ENCODE results near the gene ZNF672.
"Not testable (repeated sequence)": the region's sequence is repeated elsewhere in the genome, so short reads cannot be mapped to it uniquely, and the experiment has no call there.

The ZNF672 gene

DNA sequence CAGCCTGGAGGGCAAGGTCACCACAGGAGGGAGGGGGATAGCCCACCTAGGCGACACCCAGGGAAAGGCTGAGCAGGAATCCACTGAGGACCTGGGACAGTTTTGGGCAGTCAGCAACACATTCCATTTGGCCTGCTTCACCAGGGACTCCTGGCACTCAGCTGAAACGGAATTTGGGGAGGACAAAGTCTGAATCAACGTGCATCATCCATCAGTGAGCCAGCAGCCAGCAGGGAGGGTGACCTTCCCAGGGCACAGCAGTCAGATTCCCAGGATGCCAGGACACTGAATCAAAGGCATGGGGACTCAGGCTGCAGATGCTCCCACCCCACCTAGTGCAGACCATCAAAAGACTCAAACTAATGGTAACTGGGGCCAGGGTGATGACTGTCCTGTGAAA is 16.9 kb upstream of the ZNF672 start:
- Mint-ChIP-seq H3K27me3 (ENCODE audit: low read depth) (no peaks in the 10 kb centered on the region), H3K27ac (no peak overlapping the region)

GRCh38 chr1:248821641-248822040 is 16.4 kb upstream of the ZNF672 start:
- Mint-ChIP-seq H3K27ac (no peak overlapping the region), H3K27me3 (ENCODE audit: low read depth) (no peaks in the 10 kb centered on the region), H3K9me3 (no peaks in the 10 kb centered on the region), H3K36me3 (ENCODE audit: low read depth) (peaks cover 35% of the 10 kb centered on the region), H3K4me3 (no peak overlapping the region), H3K4me1 (ENCODE audit: low read depth) (peaks cover 64% of the 10 kb centered on the region)

More for the DNA sequence above, 16.9 kb upstream of the ZNF672 start:
- H3K4me3 Mint-ChIP-seq, result no peak overlapping the region
- no peaks in the 10 kb centered on the region for H3K9me3 Mint-ChIP-seq
- peaks cover 67% of the 10 kb centered on the region for H3K4me1 Mint-ChIP-seq (ENCODE audit: low read depth)
- H3K36me3 Mint-ChIP-seq (ENCODE audit: low read depth), result peaks cover 35% of the 10 kb centered on the region

DNA sequence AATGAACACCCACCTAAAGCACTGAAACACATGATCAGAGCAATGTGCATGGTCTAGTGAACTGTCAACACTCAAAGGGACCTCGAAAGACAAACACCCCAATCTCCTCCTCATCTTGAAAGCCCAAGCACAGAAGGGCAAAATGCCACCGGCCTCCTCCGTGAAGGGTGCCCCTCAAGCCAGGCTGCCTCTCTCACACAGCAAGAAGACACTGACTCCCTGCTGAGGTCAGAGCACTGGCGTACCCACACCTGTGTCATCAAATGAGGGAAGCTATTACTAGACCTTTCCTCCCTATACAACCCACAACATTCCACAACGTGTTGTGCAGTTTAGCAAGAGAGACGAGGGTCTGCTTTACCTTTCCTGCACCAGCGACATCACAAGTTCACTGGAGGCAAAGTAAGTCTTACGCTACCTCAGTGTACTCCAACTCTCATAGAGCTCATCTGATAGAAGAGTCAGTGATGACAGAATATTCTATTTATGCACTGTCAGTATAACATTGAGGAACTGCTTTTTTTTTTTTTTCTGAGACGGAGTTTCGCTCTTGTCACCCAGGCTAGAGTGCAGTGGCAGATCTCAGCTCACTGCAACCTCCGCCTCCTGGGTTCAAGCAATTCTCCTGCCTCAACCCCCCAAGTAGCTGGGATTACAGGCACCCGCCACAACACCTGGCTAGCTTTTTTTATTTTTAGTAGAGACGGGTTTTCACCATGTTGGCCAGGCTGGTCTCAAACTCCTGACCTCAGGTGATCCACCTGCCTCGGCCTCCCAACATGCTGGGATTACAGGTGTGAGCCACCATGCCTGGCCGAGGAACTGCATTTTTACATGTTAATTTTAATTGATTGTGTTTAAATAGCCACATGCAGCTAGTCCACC is 15.6 kb upstream of the ZNF672 start:
- Mint-ChIP-seq H3K36me3 (ENCODE audit: low read depth) (peaks cover 34% of the 10 kb centered on the region), H3K4me1 (ENCODE audit: low read depth) (peaks cover 61% of the 10 kb centered on the region), H3K27ac (no peak overlapping the region), H3K9me3 (no peaks in the 10 kb centered on the region), H3K4me3 (no peak overlapping the region), H3K27me3 (ENCODE audit: low read depth) (no peaks in the 10 kb centered on the region)

DNA sequence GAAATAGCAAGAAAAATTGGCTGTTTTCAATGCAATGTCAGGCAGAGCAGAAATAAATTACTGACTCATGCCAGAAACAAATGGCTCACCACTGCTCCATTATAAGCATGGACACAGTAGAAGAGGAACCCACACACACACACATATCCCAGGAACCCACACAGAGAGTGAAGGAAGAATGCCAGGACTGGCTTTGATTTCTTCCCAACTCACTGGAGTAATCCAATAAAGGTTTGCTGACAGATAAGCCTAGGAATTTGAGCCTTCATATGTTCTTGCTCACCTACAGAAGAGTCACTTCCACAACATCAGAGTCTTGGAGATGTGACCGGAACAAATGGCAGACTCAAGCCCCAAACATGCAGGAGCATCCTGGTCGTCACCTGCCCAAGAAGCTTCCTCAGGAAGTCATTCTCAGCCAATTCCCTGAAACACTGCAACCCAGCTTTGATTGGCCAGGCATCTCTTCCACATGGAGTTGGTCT is 14.5 kb upstream of the ZNF672 start:
- Mint-ChIP-seq H3K36me3 (ENCODE audit: low read depth) (peaks cover 34% of the 10 kb centered on the region), H3K27me3 (ENCODE audit: low read depth) (no peaks in the 10 kb centered on the region), H3K4me3 (peak overlapping the region; percentile 37), H3K9me3 (no peaks in the 10 kb centered on the region), H3K27ac (peak overlapping the region; percentile 50), H3K4me1 (ENCODE audit: low read depth) (peaks cover 57% of the 10 kb centered on the region)

- no peaks in the 10 kb centered on the region for H3K27me3 Mint-ChIP-seq (ENCODE audit: low read depth)
- no peaks in the 10 kb centered on the region for H3K9me3 Mint-ChIP-seq
- H3K36me3 Mint-ChIP-seq (ENCODE audit: low read depth), result peaks cover 29% of the 10 kb centered on the region
- H3K4me1 Mint-ChIP-seq (ENCODE audit: low read depth), result peaks cover 51% of the 10 kb centered on the region
- peak overlapping the region; percentile 50 for H3K27ac Mint-ChIP-seq
- peak overlapping the region; percentile 98 for H3K4me3 Mint-ChIP-seq
Observed at GRCh38 chr1:248824301-248824700, 13.7 kb upstream of the ZNF672 start.

GRCh38 chr1:248824701-248825100 is 13.3 kb upstream of the ZNF672 start:
- peaks cover 29% of the 10 kb centered on the region for H3K36me3 Mint-ChIP-seq (ENCODE audit: low read depth)
- no peaks in the 10 kb centered on the region for H3K27me3 Mint-ChIP-seq (ENCODE audit: low read depth)
- no peaks in the 10 kb centered on the region for H3K9me3 Mint-ChIP-seq
- peaks cover 51% of the 10 kb centered on the region for H3K4me1 Mint-ChIP-seq (ENCODE audit: low read depth)
- H3K27ac Mint-ChIP-seq, result peak overlapping the region; percentile 99
- H3K4me3 Mint-ChIP-seq, result peak overlapping the region; percentile 98

DNA sequence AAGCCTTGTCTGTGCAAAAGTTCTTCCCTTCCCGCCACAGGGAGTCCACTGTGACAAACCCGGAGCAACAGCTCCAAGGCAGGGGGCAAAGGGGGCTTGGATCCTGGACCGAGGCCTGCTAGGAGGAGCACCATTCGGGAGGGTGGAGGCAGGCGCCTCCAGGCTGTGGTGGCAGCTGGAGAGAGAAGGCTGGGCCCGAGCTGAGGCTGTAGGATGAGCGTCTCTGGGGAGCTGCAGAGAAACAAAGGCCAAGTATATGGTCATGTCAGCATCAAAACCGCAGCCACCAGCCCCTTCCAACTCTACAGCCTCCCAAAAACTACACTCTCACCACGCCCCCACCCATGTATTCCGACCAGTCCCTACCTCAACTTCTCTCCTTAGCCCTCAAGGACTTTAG is 12.9 kb upstream of the ZNF672 start:
- H3K9me3 Mint-ChIP-seq, result no peaks in the 10 kb centered on the region
- H3K36me3 Mint-ChIP-seq (ENCODE audit: low read depth), result peaks cover 27% of the 10 kb centered on the region
- no peaks in the 10 kb centered on the region for H3K27me3 Mint-ChIP-seq (ENCODE audit: low read depth)
- peak overlapping the region; percentile 98 for H3K4me3 Mint-ChIP-seq
- peaks cover 48% of the 10 kb centered on the region for H3K4me1 Mint-ChIP-seq (ENCODE audit: low read depth)
- peak overlapping the region; percentile 99 for H3K27ac Mint-ChIP-seq

- peaks cover 23% of the 10 kb centered on the region for H3K36me3 Mint-ChIP-seq (ENCODE audit: low read depth)
- no peaks in the 10 kb centered on the region for H3K27me3 Mint-ChIP-seq (ENCODE audit: low read depth)
- no peaks in the 10 kb centered on the region for H3K9me3 Mint-ChIP-seq
- peaks cover 44% of the 10 kb centered on the region for H3K4me1 Mint-ChIP-seq (ENCODE audit: low read depth)
- H3K4me3 Mint-ChIP-seq, result peak overlapping the region; percentile 98
- peak overlapping the region; percentile 99 for H3K27ac Mint-ChIP-seq
Observed at GRCh38 chr1:248825573-248825908, 12.5 kb upstream of the ZNF672 start.

- Mint-ChIP-seq H3K27me3 (ENCODE audit: low read depth) (peaks cover 2% of the 10 kb centered on the region), H3K36me3 (ENCODE audit: low read depth) (peaks cover 22% of the 10 kb centered on the region), H3K27ac (peak within 1 kb of the TSS; percentile 99), H3K4me3 (peak within 1 kb of the TSS; percentile 98), H3K9me3 (no peaks in the 10 kb centered on the region), H3K4me1 (ENCODE audit: low read depth) (peaks cover 38% of the 10 kb centered on the region)
Observed at GRCh38 chr1:248825909-248826760, 11.9 kb upstream of the ZNF672 start, which contains the start of gene SH3BP5L. SH3BP5L (minus strand) TSS chr1:248825915; CDS start chr1:248824935, 980 bp downstream.

GRCh38 chr1:248828845-248829244 is 9.2 kb upstream of the ZNF672 start:
- H3K27ac Mint-ChIP-seq, result no peak overlapping the region

DNA sequence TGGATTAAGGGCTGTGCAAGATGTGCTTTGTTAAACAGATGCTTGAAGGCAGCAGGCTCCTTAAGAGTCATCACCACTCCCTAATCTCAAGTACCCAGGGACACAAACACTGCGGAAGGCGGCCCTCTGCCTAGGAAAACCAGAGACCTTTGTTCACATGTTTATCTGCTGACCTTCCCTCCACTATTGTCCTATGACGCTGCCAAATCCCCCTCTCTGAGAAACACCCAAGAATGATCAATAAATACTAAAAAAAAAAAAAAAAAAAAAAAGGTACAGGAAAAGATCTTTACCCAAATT is 7.4 kb upstream of the ZNF672 start:
- H3K27ac Mint-ChIP-seq; H3K27me3 Mint-ChIP-seq (ENCODE audit: low read depth); H3K9me3 Mint-ChIP-seq; H3K36me3 Mint-ChIP-seq (ENCODE audit: low read depth); H3K4me3 Mint-ChIP-seq: not testable (repeated sequence)
- H3K4me1 Mint-ChIP-seq (ENCODE audit: low read depth), result peaks cover 11% of the 10 kb centered on the region

More at GRCh38 chr1:248828845-248829244, 9.2 kb upstream of the ZNF672 start:
- Mint-ChIP-seq H3K36me3 (ENCODE audit: low read depth) (peaks cover 13% of the 10 kb centered on the region), H3K9me3 (no peaks in the 10 kb centered on the region), H3K4me3 (no peak overlapping the region), H3K27me3 (ENCODE audit: low read depth) (peaks cover 6% of the 10 kb centered on the region), H3K4me1 (ENCODE audit: low read depth) (peaks cover 23% of the 10 kb centered on the region)

DNA sequence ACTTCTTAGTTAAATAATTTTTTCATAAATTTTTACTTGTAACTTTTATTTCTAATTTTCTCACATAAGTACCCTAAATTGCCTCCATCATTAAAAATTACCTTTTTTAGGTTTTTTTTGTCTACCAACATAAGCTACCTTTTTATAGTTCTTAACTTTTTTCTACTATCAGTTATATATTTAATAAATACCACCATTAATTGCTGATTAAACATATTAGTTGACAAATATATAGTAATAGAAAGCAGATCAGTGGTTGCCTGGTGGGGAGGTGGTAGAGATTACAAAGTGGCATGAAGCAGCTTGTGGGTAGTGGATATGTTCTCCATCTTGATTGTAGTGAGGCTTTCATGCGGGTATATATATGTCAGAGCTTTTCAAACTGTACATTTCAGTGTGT is 6.2 kb upstream of the ZNF672 start:
- peaks cover 5% of the 10 kb centered on the region for H3K4me1 Mint-ChIP-seq (ENCODE audit: low read depth)
- H3K36me3 Mint-ChIP-seq (ENCODE audit: low read depth), result no peaks in the 10 kb centered on the region
- no peak overlapping the region for H3K4me3 Mint-ChIP-seq
- peaks cover 6% of the 10 kb centered on the region for H3K27me3 Mint-ChIP-seq (ENCODE audit: low read depth)
- H3K9me3 Mint-ChIP-seq, result no peaks in the 10 kb centered on the region
- no peak overlapping the region for H3K27ac Mint-ChIP-seq

DNA sequence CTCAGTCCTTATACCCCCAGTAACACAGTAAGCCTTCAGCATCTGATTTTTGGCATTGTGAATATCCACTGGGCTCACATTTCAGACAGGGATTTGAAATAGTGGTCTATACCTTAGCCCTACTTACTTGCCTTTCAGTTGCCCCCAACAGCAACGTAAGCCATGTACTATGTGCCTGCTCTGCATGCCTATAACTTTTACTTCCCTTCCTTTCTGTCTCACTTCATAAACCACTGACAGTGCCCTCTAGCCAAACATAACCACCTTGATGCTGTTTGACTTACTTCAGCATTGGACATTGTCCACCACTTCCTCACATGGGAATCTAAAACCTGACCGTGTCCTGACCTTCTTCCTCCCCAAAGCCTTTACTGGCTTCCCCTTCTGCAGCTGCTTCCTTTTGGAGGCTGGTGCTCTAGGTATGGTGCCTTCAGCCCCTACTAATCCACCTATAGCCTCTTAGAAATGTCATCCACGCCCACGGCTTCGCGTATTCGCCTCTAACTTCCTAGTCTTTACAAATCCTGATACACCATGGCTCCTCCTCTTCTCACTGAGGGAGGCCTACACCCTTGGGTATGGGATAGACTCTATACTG is 3.6 kb upstream of the ZNF672 start:
- H3K9me3 Mint-ChIP-seq, result no peaks in the 10 kb centered on the region

DNA sequence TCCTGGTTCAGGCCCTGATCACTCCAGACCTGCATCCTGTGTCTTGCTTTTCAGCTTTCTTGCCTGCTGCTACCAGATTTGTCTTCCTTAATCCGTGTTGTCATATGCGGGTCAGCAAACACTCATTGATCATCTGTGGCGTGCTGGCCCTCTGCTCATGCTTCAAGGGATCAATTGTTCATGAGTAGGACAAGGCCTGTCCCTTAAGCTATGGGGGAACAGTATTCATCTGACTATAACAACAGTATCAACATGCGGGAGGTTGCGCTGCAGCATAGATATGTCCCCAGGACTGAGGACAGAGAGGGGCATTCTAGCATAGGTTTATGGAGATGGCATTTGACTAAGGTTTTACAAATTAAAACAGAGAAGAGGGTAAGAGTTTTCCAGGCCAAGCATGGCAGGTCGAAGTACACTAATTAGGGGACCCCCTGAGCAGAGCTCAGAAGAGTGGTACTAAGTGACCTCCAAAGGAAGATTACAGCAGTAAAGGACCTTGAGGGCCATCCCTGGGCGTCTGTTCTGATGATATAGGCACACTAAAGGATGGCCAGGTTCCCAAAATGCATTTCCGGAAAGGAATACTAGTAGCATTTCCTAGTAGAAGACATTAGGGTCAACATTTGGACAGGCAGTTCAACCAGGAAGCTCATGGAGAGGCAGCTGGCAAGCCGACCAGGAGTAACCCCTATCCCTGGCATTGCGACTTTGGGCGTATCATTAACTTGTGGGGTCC is 811 bp upstream of the ZNF672 start:
- H3K36me3 Mint-ChIP-seq (ENCODE audit: low read depth), result no peaks in the 10 kb centered on the region
- H3K27ac Mint-ChIP-seq, result no peak overlapping the region
- H3K9me3 Mint-ChIP-seq, result no peaks in the 10 kb centered on the region
- H3K4me1 Mint-ChIP-seq (ENCODE audit: low read depth), result peaks cover 18% of the 10 kb centered on the region
- H3K27me3 Mint-ChIP-seq (ENCODE audit: low read depth), result no peaks in the 10 kb centered on the region
- H3K4me3 Mint-ChIP-seq, result no peak overlapping the region

More for the DNA sequence above, 3.6 kb upstream of the ZNF672 start:
- peaks cover 4% of the 10 kb centered on the region for H3K4me1 Mint-ChIP-seq (ENCODE audit: low read depth)
- H3K27ac Mint-ChIP-seq, result no peak overlapping the region
- H3K27me3 Mint-ChIP-seq (ENCODE audit: low read depth), result peaks cover 6% of the 10 kb centered on the region
- H3K36me3 Mint-ChIP-seq (ENCODE audit: low read depth), result no peaks in the 10 kb centered on the region
- no peak overlapping the region for H3K4me3 Mint-ChIP-seq
